Stimulated activated CD8-positive, alpha-beta memory T cell treated with anti-CD3 and anti-CD28 coated beads, Interleukin-12 subunit alpha, Interleukin-12 subunit beta, amount 100 ng/mL, for 24 hours (primary cell): Measurements from ENCODE around the gene CDH1.
A peak's percentile ranks its signal among the peaks of the same experiment; 100 is the strongest.
"Not testable (repeated sequence)": the region's sequence is repeated elsewhere in the genome, so short reads cannot be mapped to it uniquely, and the experiment has no call there.

Experiments used
- DNase-seq: peaks from one replicate; pipeline ENCODE4 v3.0.0-alpha.2; 2020; ENCODE audit errors: extremely low read depth

Gene CDH1

GRCh38 chr16:68790130-68790761, 53.2 kb downstream of the CDH1 start:
- no peak for DNase-seq

GRCh38 chr16:68790944-68791343, 53.9 kb downstream of the CDH1 start:
- no peak for DNase-seq

GRCh38 chr16:68792465-68793324, 55.6 kb downstream of the CDH1 start:
- no peak for DNase-seq

- DNase-seq: no peak
Observed at GRCh38 chr16:68793401-68793857, 56.3 kb downstream of the CDH1 start.

GRCh38 chr16:68798398-68798797, 61.3 kb downstream of the CDH1 start:
- DNase-seq: no peak

- no peak for DNase-seq
Observed at GRCh38 chr16:68800257-68800875, 63.3 kb downstream of the CDH1 start.

- no peak for DNase-seq
Observed at GRCh38 chr16:68802190-68802589, 65.1 kb downstream of the CDH1 start.

- no peak for DNase-seq
Observed at GRCh38 chr16:68806422-68806821, 69.3 kb downstream of the CDH1 start.

- DNase-seq: no peak
Observed at GRCh38 chr16:68806981-68807380, 69.9 kb downstream of the CDH1 start.

- DNase-seq: no peak
Observed at GRCh38 chr16:68814516-68814915, 77.4 kb downstream of the CDH1 start.

GRCh38 chr16:68823401-68824135, 86.5 kb downstream of the CDH1 start:
- DNase-seq: no peak

- no peak for DNase-seq
Observed at GRCh38 chr16:68825427-68825826, 88.3 kb downstream of the CDH1 start.

- DNase-seq: no peak
Observed at GRCh38 chr16:68826652-68827051, 89.6 kb downstream of the CDH1 start.

- DNase-seq: no peak
Observed at GRCh38 chr16:68833251-68833650, 96.2 kb downstream of the CDH1 start.

GRCh38 chr16:68834550-68834949, 97.5 kb downstream of the CDH1 start:
- DNase-seq: no peak

- DNase-seq: no peak
Observed at GRCh38 chr16:68835970-68836369, 98.9 kb downstream of the CDH1 start.

GRCh38 chr16:68839831-68840230, 102.7 kb downstream of the CDH1 start:
- DNase-seq: no peak

- DNase-seq: not testable (repeated sequence)
Observed at GRCh38 chr16:68842964-68843481, 105.9 kb downstream of the CDH1 start.

- DNase-seq: peak; percentile 76
Observed at GRCh38 chr16:68843482-68844210, 106.6 kb downstream of the CDH1 start, which contains the start of gene TANGO6. Gene TANGO6 (plus strand): TSS chr16:68843531. CDS start chr16:68843618, 87 bp downstream.

GRCh38 chr16:68844211-68844564, 107.1 kb downstream of the CDH1 start:
- no peak for DNase-seq

GRCh38 chr16:68848786-68849185, 111.7 kb downstream of the CDH1 start:
- no peak for DNase-seq
